ENCODE results near the gene LCN6.

DNA sequence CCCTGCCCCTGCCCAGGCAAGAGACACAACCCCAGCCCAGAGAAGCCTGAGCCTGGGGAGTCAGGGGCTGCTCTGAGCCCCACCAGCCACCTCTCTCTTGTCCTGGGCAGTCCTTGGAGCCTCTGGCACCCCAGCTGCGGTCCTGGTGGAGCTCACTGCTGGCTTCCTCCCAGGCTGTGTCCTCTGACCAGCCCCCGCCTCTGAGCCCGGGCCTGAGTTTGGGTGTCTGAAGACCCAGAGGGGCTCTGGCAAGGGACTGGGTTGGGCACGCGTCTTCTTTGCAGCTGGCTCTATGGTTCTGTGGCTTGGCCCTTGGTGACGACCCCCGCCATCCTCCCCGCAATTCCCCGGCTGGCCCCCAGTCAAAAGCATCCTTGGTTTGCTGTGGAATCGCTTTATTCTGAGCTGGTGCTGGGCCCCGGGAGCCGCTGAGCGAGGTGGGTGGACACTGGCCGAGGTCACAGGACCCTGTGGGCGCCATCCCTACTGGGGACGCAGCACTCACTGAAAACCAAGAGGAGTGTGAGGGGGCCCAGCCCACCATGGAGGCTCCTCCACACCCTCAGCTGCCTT is 4.6 kb downstream of the LCN6 start:
- TF ChIP-seq CTCF (IDR thresholded peaks at IDR 0.05) = no peak
- no peak for TF ChIP-seq POLR2A (IDR thresholded peaks at IDR 0.05)
- no peak for TF ChIP-seq EP300 (IDR thresholded peaks at IDR 0.05)
